Measurements from ENCODE around the gene CADM1.

DNA sequence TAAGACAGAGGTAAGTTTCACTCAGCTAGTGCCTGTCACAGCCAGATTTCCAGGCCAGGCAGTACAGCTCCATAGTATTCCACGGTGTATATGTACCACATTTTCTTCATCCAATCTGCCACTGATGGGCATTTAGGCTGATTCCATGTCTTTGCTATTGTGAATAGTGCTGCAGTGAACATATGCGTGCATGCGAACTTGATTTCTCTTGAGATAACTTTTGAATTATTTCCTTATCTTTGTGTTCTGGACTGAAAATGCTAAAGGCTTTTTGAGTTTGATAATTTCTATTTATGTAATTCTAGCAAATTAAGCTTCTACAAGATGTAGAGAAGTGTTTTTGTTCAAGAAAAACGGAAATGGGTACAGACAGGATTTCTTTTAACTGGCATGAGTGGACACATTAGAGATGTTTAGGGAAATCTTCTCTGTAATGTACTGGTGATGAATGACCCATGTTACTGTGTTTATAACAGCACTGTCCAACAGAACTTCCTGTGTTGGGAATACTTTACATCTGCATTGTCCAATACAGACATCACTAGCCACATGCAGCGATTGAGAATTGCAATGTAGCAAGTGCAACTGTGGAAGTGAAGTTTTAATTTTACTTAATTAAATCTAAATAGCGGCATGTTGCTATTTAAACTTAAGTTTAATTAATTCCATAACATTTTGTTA is 151.3 kb downstream of the CADM1 start:
- TF ChIP-seq, protein P1, sequence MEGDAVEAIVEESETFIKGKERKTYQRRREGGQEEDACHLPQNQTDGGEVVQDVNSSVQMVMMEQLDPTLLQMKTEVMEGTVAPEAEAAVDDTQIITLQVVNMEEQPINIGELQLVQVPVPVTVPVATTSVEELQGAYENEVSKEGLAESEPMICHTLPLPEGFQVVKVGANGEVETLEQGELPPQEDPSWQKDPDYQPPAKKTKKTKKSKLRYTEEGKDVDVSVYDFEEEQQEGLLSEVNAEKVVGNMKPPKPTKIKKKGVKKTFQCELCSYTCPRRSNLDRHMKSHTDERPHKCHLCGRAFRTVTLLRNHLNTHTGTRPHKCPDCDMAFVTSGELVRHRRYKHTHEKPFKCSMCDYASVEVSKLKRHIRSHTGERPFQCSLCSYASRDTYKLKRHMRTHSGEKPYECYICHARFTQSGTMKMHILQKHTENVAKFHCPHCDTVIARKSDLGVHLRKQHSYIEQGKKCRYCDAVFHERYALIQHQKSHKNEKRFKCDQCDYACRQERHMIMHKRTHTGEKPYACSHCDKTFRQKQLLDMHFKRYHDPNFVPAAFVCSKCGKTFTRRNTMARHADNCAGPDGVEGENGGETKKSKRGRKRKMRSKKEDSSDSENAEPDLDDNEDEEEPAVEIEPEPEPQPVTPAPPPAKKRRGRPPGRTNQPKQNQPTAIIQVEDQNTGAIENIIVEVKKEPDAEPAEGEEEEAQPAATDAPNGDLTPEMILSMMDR (IDR thresholded peaks at IDR 0.05; ENCODE audit: poor library complexity), result no peak
- TF ChIP-seq EZH2phosphoT487 (IDR thresholded peaks at IDR 0.05; ENCODE audit: low read depth, severe bottlenecking, unreplicated experiment), result no peak
